Prostate gland (tissue), 2 donors: ENCODE data around the gene NCOA6. TPM values are rescaled to one million over a fixed set of nuclear protein-coding genes. Genes with fewer than 3 reads are reported as not detected.

Source experiments
- DNase-seq: peaks from one replicate; pipeline ENCODE4 v3.0.0-alpha.2; 2019; ENCODE audit warnings: low spot score
- H3K27ac ChIP-seq, 2 donors: fragments of 200-600 bp; sonication (generic); 2 replicates each; pipeline ENCODE4 v1.5.1; 2017 to 2019
- H3K27me3 ChIP-seq: fragments of 200-600 bp; sonication (generic); replicated peaks from 2 replicates; pipeline ENCODE4 v1.5.1; 2019; ENCODE audit not compliant: insufficient read depth
- H3K36me3 ChIP-seq, 2 donors: fragments of 200-600 bp; sonication (generic); 1 replicate in 1 of 2; 2 replicates in 1 of 2; pipeline versions ENCODE4 v1.5.1 to v1.8.1; 2017 to 2019
- H3K4me1 ChIP-seq: fragments of 200-600 bp; sonication (generic); replicated peaks from 2 replicates; pipeline ENCODE4 v1.5.1; 2019
- H3K4me3 ChIP-seq, 2 donors: fragments of 200-600 bp; sonication (generic); 2 replicates each; pipeline ENCODE4 v1.5.1; 2017 to 2019
- H3K9me3 ChIP-seq: fragments of 200-600 bp; sonication (generic); 2 replicates; pipeline ENCODE4 v1.5.1; 2017
- POLR2A ChIP-seq: fragments of 450-650 bp; IDR thresholded peaks from one replicate; pipeline ENCODE4 v1.6.1; 2016; ENCODE audit warnings: antibody characterized with exemption, mild to moderate bottlenecking
- POLR2AphosphoS5 ChIP-seq: sonication (generic); formaldehyde crosslinking; IDR thresholded peaks from one replicate; pipeline ENCODE4 v1.6.1; 2017; ENCODE audit warnings: antibody characterized with exemption
- WGBS: methylation state at CpG from one replicate; pipeline ENCODE4 v1.1.5; 2018; 5-methylcytosine and 5-hydroxymethylcytosine counted together
- intact Hi-C: fragments of 100-400 bp; cut with DNase I; formaldehyde crosslinking; loops from one replicate; pipeline ENCODE4 v1.14.2; 2022
- total RNA-seq, 2 donors: library from RNA; depleted of rRNA; stranded (reverse); fragments of >200 nt; gene quantifications; one replicate each; pipeline ENCODE4 v1.1.0, GENCODE V29; 2016
- TF ChIP-seq, protein P1 (sequence below), 4 experiments: fragments of 200-600 bp in 2 of 4; fragments of 450-650 bp in 2 of 4; sonication (generic) in 2 of 4; IDR thresholded peaks; 1 replicate in 3 of 4; 2 replicates in 1 of 4; pipeline ENCODE4 v1.5.1; 2016 to 2019; ENCODE audit warnings: antibody characterized with exemption in 4 of 4, mild to moderate bottlenecking in 2 of 4, moderate library complexity in 2 of 4

NCOA6 gene
- total RNA-seq, 2 donors from 2014 or later: 19.6 to 43.7 TPM

- intact Hi-C loops: loop anchor here (2.0 kb wide), 1 partner anchor 131 kb away; no protein-coding TSS in a partner anchor
Observed at GRCh38 chr20:34711813-34712430, 113.5 kb downstream of the NCOA6 start.

DNA sequence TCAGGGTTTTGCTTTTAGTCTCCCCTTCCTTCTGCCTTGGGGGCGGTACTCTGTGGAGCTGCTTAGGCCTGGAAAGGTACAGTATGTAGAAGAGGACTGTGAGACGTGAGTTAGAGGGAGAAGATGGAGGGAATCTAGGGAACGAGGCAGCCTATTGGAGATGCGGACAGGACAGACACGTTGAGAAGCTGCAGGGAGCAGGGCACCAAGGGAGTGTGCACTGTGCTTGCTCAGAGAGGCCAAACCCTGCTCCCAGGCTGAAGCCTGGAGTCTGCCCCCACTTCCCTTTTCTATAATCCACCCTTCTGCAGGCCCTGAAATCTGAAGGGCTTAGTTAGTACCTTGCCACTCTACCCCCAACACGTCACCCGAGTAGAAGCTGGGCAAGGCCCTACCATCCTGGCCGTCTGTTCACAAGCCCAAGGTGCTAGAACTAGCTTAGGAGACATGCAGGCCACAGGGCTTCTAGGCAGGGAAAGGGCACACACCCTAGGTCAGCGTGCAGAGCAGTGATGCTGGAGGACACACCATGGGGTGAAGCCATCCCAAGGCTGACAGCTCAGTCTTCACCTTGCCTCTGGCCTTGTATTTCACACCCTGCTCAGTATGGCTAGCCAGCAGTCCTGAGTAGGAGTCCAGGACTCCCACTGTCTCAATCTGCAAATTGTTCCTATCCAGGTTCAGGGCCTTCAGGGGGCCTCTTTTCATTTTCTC, 114.4 kb downstream of the NCOA6 start:
- Histone ChIP-seq H3K4me3 (no peak overlapping the region), H3K4me1 (peaks cover 5% of the 10 kb centered on the region), H3K27me3 (no peaks in the 10 kb centered on the region), H3K27ac (peak overlapping the region in 1 of 2 donors; percentile 89), H3K36me3 (no peaks in the 10 kb centered on the region), H3K9me3 (no peaks in the 10 kb centered on the region)
- WGBS: 87% methylated on average over 9 of the region's 9 CpGs
- DNase-seq: no peak
- TF ChIP-seq POLR2A (no peak), POLR2AphosphoS5 (no peak)
- TF ChIP-seq, protein P1, sequence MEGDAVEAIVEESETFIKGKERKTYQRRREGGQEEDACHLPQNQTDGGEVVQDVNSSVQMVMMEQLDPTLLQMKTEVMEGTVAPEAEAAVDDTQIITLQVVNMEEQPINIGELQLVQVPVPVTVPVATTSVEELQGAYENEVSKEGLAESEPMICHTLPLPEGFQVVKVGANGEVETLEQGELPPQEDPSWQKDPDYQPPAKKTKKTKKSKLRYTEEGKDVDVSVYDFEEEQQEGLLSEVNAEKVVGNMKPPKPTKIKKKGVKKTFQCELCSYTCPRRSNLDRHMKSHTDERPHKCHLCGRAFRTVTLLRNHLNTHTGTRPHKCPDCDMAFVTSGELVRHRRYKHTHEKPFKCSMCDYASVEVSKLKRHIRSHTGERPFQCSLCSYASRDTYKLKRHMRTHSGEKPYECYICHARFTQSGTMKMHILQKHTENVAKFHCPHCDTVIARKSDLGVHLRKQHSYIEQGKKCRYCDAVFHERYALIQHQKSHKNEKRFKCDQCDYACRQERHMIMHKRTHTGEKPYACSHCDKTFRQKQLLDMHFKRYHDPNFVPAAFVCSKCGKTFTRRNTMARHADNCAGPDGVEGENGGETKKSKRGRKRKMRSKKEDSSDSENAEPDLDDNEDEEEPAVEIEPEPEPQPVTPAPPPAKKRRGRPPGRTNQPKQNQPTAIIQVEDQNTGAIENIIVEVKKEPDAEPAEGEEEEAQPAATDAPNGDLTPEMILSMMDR (IDR thresholded peaks at IDR 0.05): no peak
- intact Hi-C loops: loop anchor here (2.0 kb wide), 1 partner anchor 130 kb away; no protein-coding TSS in a partner anchor

More at GRCh38 chr20:34711813-34712430, 113.5 kb downstream of the NCOA6 start:
- Histone ChIP-seq H3K4me1 (peaks cover 5% of the 10 kb centered on the region), H3K27me3 (no peaks in the 10 kb centered on the region), H3K9me3 (no peaks in the 10 kb centered on the region), H3K36me3 (no peaks in the 10 kb centered on the region), H3K4me3 (no peak overlapping the region), H3K27ac (no peak overlapping the region)
- WGBS: 92% methylated on average over 3 of the region's 3 CpGs
- no peak for DNase-seq
- TF ChIP-seq, protein P1 (IDR thresholded peaks at IDR 0.05): no peak
- TF ChIP-seq POLR2A (no peak), POLR2AphosphoS5 (no peak)

- TF ChIP-seq POLR2A (no peak), POLR2AphosphoS5 (no peak)
- TF ChIP-seq, protein P1 (IDR thresholded peaks at IDR 0.05): no peak
- intact Hi-C loops: loop anchor here (2.0 kb wide), 1 partner anchor 130 kb away; no protein-coding TSS in a partner anchor
- peak overlapping the region; percentile 59 to 67 for H3K4me3 ChIP-seq
Observed at GRCh38 chr20:34710568-34710839, 114.9 kb downstream of the NCOA6 start.

GRCh38 chr20:34709831-34710567, 115.5 kb downstream of the NCOA6 start:
- no peaks in the 10 kb centered on the region for H3K9me3 ChIP-seq
- TF ChIP-seq POLR2A (no peak), POLR2AphosphoS5 (no peak)
- TF ChIP-seq, protein P1 (IDR thresholded peaks at IDR 0.05): peak in 2 of 4 experiments; percentile 35 to 39
- DNase-seq: peak; percentile 64
- no peaks in the 10 kb centered on the region for H3K36me3 ChIP-seq
- peaks cover 5% of the 10 kb centered on the region for H3K4me1 ChIP-seq
- peak overlapping the region; percentile 89 to 99 for H3K27ac ChIP-seq
- WGBS: under 1% methylated on average over 55 of the region's 61 CpGs
- intact Hi-C loops: loop anchor here (2.0 to 10.0 kb wide), 3 partner anchors 129 to 405 kb away; partner anchors contain the start of genes AHCY, GSS and MYH7B
- H3K4me3 ChIP-seq: peak overlapping the region; percentile 59 to 67
- H3K27me3 ChIP-seq: no peaks in the 10 kb centered on the region

More at GRCh38 chr20:34710568-34710839, 114.9 kb downstream of the NCOA6 start:
- H3K27me3 ChIP-seq: no peaks in the 10 kb centered on the region
- H3K27ac ChIP-seq: peak overlapping the region; percentile 89 to 99
- H3K4me1 ChIP-seq: peaks cover 5% of the 10 kb centered on the region
- H3K36me3 ChIP-seq: no peaks in the 10 kb centered on the region
- no peaks in the 10 kb centered on the region for H3K9me3 ChIP-seq
- DNase-seq: no peak
